HG03354 (cell line): ENCODE results near the gene LHFPL4.

Experiments used
- ATAC-seq: cut with Tn5 transposase; IDR thresholded peaks from one replicate; pipeline ENCODE4 v1.9.1; 2021; ENCODE audit warnings: mild to moderate bottlenecking; ENCODE audit not compliant: unreplicated experiment, poor library complexity, severe bottlenecking

The LHFPL4 gene

DNA sequence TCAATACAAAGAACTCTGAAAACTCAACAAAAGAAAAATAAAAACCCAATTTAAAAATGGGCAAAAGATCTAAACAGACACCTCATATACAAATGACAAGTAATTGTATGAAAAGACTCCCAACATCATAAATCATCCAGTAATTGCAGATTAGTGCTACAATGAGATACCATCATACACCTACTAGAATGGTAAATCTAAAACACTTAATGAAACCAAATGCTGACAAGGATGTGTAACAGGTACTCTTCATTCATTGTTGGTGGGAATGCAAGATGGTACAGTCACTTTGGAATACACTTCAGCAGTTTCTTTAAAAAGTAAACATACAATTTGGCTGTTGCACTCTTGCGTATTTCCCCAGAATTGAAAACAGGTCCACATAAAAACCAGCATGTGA lies 68.4 kb downstream of the LHFPL4 start:
- ATAC-seq = no peak

DNA sequence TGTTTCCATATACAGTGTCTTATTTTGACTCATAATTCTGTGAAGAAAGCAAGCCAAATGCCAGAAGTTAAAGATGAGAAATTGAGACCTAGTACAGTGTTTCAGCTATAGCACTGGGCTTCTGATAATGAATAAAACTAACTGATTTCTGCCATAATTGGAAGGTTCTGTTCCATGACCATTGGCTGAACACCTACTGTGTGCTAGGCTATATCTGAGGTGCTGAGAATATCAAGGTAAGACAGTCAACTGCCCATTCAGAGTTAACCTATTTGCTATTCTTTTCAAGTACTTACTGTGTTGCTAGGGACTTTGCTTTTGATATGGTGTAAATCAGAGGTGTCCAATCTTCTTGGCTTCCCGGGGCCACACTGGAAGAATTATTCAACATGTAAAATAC lies 73.4 kb downstream of the LHFPL4 start:
- ATAC-seq = no peak

DNA sequence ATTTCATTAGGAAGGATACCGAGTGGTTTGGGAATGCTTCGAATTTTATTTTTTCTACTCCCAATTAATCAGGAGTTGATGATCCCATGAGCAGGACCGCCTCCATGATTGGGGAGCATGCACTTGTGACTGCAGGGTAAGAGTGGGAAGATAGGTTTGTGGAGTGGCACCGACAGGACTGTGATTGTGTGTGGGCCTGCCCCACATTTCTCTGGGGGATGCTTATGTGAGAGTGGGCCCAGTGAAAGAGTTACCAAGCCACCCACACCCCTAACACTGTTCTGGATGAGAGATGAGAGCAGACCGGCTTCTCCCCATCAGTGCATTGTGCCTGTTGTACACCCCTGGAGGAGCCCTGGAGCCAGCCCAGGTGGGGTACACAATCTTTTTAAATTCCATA lies 76.7 kb downstream of the LHFPL4 start:
- no peak for ATAC-seq

DNA sequence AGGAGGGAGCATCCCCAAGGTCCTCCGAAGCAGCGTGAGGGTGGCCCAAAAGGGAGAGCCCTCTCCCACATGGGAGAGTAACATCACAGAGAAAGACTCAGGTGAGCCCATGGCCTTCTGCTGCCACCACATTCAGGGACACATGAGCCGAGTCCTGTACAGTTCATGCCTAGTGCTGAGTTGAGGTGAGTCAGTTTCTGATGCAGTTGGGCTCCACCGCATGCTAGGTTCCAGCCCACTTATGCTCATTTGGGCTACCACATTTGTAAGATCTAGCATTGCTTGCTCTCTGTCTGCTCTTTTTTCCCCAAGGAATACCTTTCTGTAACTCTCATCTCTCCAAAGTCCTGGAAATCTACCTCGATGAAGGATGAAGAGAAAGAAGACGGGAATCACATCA lies 79.1 kb downstream of the LHFPL4 start:
- ATAC-seq = no peak

DNA sequence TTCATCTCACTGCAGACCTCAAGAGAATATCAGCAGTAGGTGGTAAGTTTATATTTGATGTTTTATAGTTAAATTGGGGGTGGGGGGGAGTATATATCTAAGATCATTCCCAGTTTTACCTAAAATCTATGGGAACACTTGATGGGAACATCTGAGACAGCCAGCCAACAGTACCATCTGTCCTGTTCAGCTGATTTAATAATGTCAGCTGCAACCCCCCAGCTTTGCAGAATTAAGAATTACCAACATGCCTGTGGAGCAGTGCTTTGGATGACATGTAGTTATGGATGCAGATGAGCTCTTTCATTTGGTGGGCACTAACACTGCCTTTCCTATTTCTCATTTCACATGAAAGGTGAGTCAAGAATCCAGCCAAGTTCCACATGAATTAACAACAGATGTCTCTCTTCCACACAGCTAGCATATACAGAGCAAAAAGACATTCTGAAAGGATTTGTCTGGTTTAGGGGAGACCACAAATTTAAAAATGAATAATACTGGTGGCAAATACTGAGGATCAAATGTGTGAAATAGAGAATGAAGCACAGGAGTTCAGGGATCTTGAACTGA lies 80.0 kb downstream of the LHFPL4 start:
- ATAC-seq = no peak

DNA sequence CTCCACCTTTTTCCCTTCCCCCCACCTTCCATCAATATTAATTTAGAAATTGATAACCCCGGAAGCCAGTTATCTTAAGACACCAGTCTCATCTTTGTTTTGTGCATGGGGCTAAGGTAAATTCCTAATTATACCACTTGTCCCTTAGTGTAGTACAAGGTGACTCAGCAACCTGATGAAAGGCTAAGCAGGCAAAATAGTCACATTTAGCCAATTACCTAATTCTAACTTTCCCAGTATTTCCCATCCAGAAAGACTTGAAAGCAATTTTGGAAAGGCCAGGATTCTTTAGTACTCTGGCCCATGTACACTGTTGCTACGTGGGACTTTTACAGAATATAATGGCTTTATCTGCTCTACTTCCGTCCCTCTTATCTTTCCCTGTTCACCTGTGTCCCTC lies 83.6 kb downstream of the LHFPL4 start:
- no peak for ATAC-seq

DNA sequence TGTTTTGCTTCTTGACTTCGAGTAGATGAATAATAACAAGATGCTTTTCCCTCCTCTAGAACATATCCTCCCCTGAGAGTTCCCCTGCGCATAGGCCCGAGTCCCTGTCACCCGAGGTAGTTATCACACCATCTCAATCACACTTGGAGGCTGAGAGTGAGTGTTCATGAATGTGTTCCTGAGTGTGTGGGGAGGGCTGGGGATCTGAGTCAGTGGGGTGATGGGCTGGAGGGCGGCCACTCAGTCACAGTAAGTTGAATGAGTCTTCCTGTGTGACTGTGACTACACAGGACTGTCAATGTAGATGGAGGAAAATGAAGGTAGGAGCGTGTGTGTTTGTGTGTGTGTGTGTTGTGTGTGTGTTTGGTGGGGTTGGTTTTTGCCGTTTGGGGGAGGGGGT lies 85.2 kb downstream of the LHFPL4 start:
- ATAC-seq = no peak

DNA sequence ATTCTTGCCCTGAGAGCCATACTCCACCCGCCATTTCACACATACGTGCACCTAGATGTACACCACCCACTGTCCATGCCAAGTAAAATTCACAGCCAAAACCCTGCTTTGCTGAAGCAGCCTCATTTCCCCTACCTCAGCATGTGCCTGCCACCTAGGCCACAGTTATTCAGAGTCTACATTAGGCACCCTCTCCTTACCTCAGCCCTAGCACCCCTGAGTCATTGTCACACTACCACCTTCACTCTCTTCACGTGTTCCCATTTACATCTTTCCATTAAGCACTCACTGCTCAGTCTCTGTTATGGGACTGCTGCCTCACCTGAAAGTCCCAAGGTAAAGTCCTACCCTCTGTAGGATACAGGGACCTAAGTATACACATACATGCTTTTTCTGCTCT lies 86.2 kb downstream of the LHFPL4 start:
- ATAC-seq = no peak

DNA sequence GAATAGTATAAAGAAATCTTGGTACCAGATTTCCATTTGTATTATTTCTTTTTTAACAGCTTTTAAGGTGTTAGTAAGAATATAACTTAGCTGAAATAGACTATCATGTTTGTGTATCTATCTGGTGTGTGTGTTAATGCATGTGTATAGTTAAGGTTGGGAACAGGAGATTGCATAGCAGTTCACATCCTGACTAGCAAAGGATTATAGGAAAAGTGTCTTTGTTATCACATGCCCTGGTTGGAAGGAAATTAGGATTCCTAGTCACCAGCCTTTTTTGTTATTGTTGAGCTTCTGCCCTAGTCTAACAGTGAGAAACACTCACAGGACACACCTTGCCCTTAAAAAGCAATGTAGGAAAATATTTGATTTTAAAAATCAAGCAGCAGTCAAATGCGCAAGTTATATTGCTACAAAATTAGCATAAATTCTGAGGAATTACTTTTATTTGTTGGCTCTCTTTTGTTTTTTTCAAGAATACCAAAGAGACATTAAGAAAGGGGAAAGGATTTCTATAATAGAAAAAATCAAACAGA lies 98.0 kb downstream of the LHFPL4 start:
- no peak for ATAC-seq

DNA sequence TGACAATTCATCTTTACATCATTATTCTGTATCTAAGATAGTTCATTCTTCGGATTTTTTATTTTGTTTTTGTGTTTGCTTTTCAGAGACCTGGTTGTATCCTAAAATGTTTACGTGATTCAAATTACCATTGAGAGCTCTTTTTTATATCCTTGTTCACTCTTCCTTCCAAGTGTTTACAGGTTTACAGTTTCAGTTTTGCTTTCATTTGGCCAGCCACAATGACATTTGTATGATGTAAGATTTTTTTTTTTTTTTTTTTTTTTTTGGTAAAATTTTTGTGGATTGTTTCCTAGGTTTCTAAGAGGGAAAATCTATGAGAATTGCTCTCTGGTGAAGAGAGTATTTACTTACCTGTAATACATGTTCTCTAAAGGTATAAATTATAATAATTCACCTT lies 101.2 kb downstream of the LHFPL4 start:
- ATAC-seq = no peak

DNA sequence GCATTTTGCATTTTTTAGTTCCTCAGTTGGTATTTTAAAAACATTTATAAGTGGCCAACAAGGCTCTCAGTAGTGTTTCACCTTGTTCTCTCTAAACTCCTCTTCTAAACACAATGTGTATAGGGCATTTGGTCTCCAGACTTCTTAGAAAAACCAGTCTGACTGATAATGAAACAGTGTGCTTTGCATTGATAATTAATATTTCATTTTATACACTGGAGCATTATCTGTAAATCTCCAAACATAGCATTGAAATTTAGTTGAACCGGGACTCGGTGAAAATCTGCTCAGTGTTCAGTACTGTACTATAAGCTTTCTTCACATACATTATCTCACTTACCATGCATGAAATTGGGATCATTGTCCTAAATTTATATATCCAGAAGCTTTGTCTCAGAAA lies 102.6 kb downstream of the LHFPL4 start:
- ATAC-seq = no peak

DNA sequence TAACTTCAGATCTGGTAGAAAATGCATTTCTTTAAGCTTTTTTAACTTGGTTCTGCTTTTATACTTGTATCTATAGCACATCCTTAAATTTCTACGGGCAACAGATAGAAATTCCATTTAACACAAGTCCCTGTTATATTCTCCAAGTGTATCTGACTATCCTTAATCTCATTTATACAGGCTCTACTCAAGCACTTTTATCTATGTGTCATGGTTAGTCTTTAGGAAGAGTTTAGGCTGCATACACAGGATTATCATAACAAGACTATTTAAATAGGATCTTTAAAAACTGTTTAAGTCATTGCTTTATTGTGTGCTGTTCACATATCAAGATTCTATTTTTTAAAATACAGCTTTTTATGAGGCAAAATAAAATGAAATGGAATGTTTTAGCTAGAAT lies 103.5 kb downstream of the LHFPL4 start:
- no peak for ATAC-seq

DNA sequence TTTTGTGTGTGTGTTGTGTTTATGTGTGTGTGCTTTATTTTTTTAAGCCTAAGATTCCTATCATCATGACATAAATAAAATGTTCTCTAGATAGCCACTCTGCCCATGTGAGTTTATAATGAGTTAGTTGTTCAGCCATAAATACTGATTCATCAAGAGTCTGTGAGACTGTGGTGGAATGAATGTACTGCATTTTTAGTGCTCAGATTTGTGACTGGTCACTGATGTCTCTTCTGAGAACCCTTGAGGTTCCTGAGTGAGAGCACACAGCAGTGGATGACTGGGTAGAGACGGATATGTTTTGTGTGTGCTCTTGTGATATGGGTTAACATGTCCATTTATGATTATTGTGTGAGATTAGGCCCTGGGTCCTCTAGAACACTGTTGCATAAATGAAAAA lies 105.0 kb downstream of the LHFPL4 start:
- no peak for ATAC-seq
